IPS DF 4.7 (cell line): ENCODE results near the gene DLL3.

Source experiments
- DNase-seq: peaks from one replicate; pipeline ENCODE4 v3.0.0-alpha.2; 2013; ENCODE audit warnings: low spot score; ENCODE audit errors: extremely low read depth

DLL3 gene

DNA sequence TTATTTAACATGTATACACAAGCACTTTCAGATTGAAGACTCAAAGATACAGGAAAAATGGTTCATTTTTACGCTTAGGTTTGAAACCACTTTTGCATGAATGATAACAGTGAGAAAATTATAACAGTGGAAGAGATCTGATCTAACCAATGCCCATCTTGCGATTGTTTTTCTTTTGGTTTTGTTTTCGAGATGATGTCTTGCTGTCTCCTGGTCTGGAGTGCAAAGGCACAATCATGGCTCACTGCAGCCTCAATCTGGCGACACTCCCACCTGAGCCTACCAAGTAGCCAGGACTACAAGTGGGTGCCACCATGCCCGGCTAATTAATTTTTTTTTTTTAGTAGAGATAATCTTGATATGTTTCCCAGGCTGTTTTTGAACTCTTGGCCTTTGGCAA, 51.5 kb downstream of the DLL3 start:
- no peak for DNase-seq

DNA sequence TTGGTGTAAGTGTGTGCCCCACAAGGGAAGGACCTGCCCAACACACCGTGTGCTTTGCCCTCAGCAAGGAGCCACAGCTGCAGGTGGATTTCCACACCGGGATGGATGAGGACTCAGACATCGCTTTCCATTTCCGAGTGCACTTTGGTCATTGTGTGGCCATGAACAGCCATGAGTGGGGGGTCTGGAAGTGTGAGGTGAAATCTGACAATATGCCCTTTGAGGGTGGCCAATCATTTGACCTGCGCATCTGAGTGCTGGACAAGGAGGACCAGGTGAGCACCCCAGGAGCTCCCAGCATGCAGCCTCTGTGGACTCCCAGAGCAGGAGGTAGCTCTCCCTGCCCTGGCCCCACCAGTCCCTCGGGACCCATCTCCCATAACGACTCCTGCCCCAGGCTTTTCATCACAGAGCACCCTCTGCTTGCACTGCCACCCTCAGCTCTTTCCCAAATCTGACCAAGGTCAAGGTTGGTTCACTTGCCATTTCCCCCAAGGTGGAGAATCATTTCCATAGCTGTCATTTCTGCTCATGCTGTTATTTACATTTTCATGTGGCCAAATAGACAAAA, 54.4 kb downstream of the DLL3 start:
- no peak for DNase-seq

DNA sequence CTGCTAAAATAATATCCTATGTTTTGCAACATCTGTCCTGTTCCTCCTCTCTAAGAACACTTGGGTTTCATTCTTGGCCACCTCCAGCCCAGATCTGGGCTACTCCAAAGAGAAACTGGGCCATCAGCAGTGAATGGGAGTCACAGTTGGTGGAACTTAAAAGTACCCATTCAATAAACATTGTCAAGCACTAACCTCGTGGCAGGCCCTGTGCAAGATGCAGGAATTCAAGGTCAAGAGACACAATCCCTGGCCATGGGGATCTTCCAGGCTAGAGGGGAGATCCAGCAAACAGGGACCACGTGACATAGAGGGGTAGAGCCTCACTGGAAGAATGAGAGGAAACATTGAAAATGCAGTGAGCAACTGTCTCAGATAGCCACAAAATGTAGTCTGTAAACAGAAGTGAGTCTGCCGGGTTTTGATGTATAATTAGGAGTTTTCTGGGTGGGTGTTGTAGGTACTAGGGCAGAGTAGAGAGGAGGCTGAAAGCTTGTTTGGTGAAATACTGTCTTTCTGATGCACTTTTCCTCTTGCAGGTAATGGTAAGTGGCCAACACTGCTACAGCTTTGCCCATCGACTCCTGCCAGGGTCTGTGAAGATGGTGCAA, 56.1 kb downstream of the DLL3 start:
- no peak for DNase-seq

DNA sequence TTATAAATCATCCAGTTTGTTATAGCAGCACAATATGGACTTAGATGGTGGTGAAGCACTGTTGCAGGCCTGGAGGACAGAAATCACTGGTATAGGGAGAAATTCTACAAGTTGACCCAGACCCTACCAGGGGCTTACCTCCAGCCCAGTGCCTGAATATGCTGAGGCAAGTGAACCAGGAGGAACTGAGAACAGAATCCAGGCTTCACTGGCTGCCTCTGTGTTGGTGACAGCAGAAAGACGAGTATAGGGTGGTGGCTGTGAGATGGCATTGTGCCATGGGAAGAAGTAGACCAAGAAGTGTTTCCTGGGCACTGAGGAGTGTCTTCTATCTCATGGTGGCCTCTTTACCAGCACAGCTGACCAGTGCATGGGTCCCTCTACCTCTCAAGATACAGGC, 57.1 kb downstream of the DLL3 start:
- DNase-seq, result no peak
